ENCODE results near the gene PRSS53.

PRSS53 gene

DNA sequence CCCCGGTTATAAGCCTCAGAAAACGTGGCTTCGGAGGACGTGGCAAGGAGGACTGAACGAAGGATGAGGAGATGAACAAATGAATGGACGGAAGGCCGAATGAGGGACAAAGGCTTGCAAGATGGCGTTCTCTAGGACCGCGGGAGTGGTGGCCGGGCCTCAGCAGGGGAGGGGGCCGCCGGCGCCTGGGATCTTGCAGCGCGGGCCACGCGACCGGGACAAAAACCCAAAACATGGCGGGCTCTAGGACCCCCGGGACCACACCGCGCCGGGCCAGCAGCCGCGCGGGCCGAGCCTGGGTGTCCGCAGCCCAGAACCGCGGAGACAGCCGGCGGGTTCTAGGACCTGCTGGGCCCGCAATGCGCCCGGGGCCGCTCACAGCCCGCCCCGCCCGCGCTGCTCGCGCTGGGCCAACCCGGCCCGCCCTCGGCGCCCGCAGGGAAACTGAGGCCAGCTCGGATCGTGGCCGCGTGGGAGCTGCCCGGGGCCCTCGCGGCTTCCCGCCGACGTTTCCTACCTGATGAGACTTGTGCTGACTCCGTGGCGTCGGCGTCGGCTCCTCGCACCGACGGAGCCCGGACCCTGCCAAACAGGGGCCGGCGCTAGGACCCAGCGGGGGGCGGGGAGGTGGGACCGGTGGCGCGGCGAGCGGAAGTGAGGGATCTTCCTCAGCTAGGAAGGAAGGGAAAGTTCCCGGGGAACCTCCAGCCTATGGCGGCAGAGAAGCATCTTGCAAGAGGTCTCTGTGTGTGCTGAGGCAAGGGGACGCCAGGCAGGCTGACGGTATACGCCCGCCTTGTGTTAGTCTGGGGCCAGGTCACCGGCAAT lies 15.4 kb downstream of the PRSS53 start:
- Histone ChIP-seq H3K27ac (ENCODE audit: insufficient read depth in 1 of 2, low read depth in 1 of 2, low read length in 2 of 2, poor library complexity in 1 of 2, severe bottlenecking in 2 of 2) (peak overlapping the region; percentile 97 to 99), H3K4me3 (ENCODE audit: control insufficient read depth in 1 of 7, extremely low read depth in 1 of 7, insufficient read depth in 4 of 7, low read depth in 2 of 7, low read length in 6 of 7) (peak overlapping the region; percentile 93 to 100 (median 97)), H3K9me3 (ENCODE audit: control extremely low read depth in 1 of 5, control insufficient read depth in 4 of 5, insufficient read depth in 2 of 5, low read depth in 1 of 5, low read length in 4 of 5) (no peaks in the 10 kb centered on the region), H3K27me3 (replicated peaks in 2 of 5; ENCODE audit: control insufficient read depth in 4 of 5, insufficient read depth in 5 of 5, low read length in 4 of 5) (no peaks in the 10 kb centered on the region), H3K36me3 (ENCODE audit: control insufficient read depth in 4 of 4, insufficient read depth in 4 of 4, low read length in 3 of 4) (peaks cover 0 to 25% (median 18%) of the 10 kb centered on the region in 4 experiments), H3K4me1 (ENCODE audit: control extremely low read depth in 1 of 4, control insufficient read depth in 4 of 4, insufficient read depth in 4 of 4, low read length in 3 of 4) (peaks cover 12 to 27% (median 24%) of the 10 kb centered on the region in 4 experiments)
- CTCF ChIA-PET: interaction anchor here (0.6 to 1.2 kb wide), 13 partner anchors 8 to 153 kb away, joined by 3 to 12 read pairs (median 3); partner anchors contain the start of genes STX4 and VKORC1
- POLR2A ChIA-PET: interaction anchor here (0.5 to 2.3 kb wide), 11 partner anchors 9 to 695 kb away, joined by 3 to 12 read pairs (median 4); partner anchors contain the start of genes FUS, KAT8 and STX4
- under 1% methylated on average over 75 of the region's 83 CpGs for WGBS (ENCODE audit: insufficient coverage)
- peak; percentile 85 to 94 (median 90) for DNase-seq

DNA sequence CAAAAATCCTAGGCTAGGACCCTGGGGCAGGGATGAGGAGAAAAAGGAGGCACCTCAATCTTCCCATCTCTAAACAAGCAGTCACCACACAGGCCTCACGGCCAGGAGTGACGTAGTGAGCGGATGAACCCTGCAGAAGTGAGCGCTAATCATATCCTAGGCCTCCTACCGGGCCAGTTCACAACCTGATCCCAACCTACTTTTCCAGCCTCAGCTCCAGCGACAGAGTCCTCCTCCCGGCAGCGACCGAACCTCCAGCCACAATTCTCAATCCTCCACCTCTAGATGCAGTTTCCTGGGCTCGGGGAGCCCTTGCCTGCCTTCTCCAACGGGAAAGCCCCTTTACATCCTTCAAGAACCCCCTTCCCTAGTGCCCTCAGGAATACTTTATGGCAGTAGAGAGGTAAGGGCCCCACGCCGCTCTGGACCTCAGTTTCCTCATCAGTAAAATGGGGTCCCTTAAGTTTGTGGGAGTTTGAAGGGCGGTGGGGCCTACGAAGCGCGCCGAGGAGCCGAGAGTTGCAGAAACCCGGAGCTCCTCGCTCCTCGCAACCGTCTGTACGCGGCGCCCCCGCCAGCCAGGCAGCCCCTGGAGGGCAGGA lies 16.1 kb downstream of the PRSS53 start:
- H3K4me3 ChIP-seq (ENCODE audit: control insufficient read depth in 1 of 7, extremely low read depth in 1 of 7, insufficient read depth in 4 of 7, low read depth in 2 of 7, low read length in 6 of 7): peak overlapping the region; percentile 93 to 100 (median 97)
- CTCF ChIA-PET: interaction anchor here (1.0 kb wide), 1 partner anchor 12 kb away, joined by 3 read pairs; no protein-coding TSS in a partner anchor
- H3K4me1 ChIP-seq (ENCODE audit: control extremely low read depth in 1 of 4, control insufficient read depth in 4 of 4, insufficient read depth in 4 of 4, low read length in 3 of 4): peaks cover 12 to 27% (median 24%) of the 10 kb centered on the region in 4 experiments
- H3K27me3 ChIP-seq (replicated peaks in 2 of 5; ENCODE audit: control insufficient read depth in 4 of 5, insufficient read depth in 5 of 5, low read length in 4 of 5): no peaks in the 10 kb centered on the region
- H3K27ac ChIP-seq (ENCODE audit: insufficient read depth in 1 of 2, low read depth in 1 of 2, low read length in 2 of 2, poor library complexity in 1 of 2, severe bottlenecking in 2 of 2): peak overlapping the region; percentile 97 to 99
- H3K36me3 ChIP-seq (ENCODE audit: control insufficient read depth in 4 of 4, insufficient read depth in 4 of 4, low read length in 3 of 4): peaks cover 0 to 18% (median 13%) of the 10 kb centered on the region in 4 experiments
- H3K9me3 ChIP-seq (ENCODE audit: control extremely low read depth in 1 of 5, control insufficient read depth in 4 of 5, insufficient read depth in 2 of 5, low read depth in 1 of 5, low read length in 4 of 5): no peaks in the 10 kb centered on the region
- 5% methylated on average over 24 of the region's 27 CpGs for WGBS (ENCODE audit: insufficient coverage)
- POLR2A ChIA-PET: interaction anchor here (2.3 kb wide), 1 partner anchor 40 kb away, joined by 12 read pairs; the partner anchor contains the start of gene STX4
- DNase-seq: peak in 2 of 3 donors; percentile 35 to 43

DNA sequence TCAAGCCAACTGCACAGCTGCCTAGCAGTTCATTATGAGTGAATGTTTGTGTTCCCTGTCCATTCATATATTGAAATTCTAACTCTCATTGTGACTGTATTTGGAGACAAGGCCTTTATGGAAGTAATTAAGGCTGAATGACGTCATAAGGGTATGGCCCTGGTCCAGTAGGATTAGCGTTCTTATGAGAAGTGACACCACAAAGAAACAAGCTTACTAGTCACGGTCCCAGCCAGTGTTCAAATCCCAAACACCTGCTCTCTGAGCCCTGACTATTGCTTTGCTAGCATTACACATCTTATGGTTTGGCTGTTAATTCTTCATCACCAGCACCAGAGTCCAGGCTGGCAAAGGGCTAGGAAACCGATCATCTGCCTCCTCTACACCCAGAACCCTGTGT lies 16.9 kb downstream of the PRSS53 start:
- no peak for DNase-seq
- CTCF ChIA-PET: interaction anchor here (0.7 to 1.2 kb wide), 3 partner anchors 21 to 113 kb away, joined by 3 read pairs; no protein-coding TSS in a partner anchor
- Histone ChIP-seq H3K27me3 (replicated peaks in 2 of 5; ENCODE audit: control insufficient read depth in 4 of 5, insufficient read depth in 5 of 5, low read length in 4 of 5) (no peaks in the 10 kb centered on the region), H3K9me3 (ENCODE audit: control extremely low read depth in 1 of 5, control insufficient read depth in 4 of 5, insufficient read depth in 2 of 5, low read depth in 1 of 5, low read length in 4 of 5) (no peaks in the 10 kb centered on the region), H3K27ac (ENCODE audit: insufficient read depth in 1 of 2, low read depth in 1 of 2, low read length in 2 of 2, poor library complexity in 1 of 2, severe bottlenecking in 2 of 2) (peak overlapping the region in 1 of 2 experiments; percentile 99), H3K4me1 (ENCODE audit: control extremely low read depth in 1 of 4, control insufficient read depth in 4 of 4, insufficient read depth in 4 of 4, low read length in 3 of 4) (peaks cover 12 to 27% (median 24%) of the 10 kb centered on the region in 4 experiments), H3K4me3 (ENCODE audit: control insufficient read depth in 1 of 7, extremely low read depth in 1 of 7, insufficient read depth in 4 of 7, low read depth in 2 of 7, low read length in 6 of 7) (peak overlapping the region in 5 of 7 experiments; percentile 93 to 100 (median 97)), H3K36me3 (ENCODE audit: control insufficient read depth in 4 of 4, insufficient read depth in 4 of 4, low read length in 3 of 4) (peaks cover 0 to 10% (median 9%) of the 10 kb centered on the region in 4 experiments)
- 85% methylated on average over 4 of the region's 4 CpGs for WGBS (ENCODE audit: insufficient coverage)
- POLR2A ChIA-PET: no interaction called here

DNA sequence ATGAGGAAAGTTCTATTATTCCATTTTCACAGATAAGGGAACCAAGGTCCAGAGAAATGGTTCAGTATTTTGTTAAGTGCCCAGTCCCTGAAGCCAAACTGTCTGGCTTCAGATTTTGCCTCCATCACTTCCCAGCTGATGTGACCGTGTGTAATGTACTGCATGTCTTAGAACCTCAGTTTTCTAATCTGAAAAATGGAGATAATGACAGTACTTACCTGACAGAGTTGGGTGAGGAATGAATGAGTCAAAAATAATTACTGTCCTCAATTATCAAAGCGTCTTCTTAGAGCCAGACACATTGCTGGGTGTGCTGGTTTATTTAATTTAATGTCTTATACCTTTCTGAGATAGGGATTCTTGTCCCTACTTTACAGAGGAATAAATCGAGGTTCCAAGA lies 21.4 kb downstream of the PRSS53 start:
- CTCF ChIA-PET: interaction anchor here (0.7 kb wide), 1 partner anchor 96 kb away, joined by 3 read pairs; no protein-coding TSS in a partner anchor

DNA sequence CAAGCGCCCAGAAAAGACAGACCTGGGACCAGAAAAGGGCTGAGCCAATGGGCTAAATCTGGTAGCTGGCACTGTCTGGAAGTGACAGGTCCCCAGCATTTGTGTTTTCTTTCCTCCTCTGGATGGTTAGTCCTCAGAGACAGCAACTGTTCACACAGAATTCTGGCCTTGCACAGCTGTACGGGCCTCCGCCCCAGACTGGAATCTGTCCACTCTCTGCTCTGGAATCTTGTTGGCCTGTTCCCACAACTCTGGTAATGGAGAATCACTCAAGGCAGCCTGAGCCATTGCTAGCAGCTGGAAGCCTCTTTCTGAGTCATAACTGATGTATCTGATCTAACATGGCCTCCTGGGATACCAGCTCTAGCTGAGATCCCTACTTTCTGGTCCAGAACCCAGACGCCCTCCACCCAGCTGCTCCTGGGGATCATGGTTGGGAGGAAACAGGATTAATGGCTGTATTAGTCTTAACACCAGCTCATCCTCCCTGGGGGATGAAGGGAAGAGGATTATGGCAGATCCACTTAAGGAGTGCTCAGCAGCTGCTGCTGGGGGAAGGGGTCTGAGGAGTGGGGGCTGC lies 23.8 kb downstream of the PRSS53 start:
- POLR2A ChIA-PET: interaction anchor here (0.6 to 0.9 kb wide), 4 partner anchors 9 to 196 kb away, joined by 3 to 7 read pairs (median 4); partner anchors contain the start of genes STX4, ZNF646 and ZNF668
- Histone ChIP-seq H3K27me3 (replicated peaks in 2 of 5; ENCODE audit: control insufficient read depth in 4 of 5, insufficient read depth in 5 of 5, low read length in 4 of 5) (no peaks in the 10 kb centered on the region), H3K4me3 (ENCODE audit: control insufficient read depth in 1 of 7, extremely low read depth in 1 of 7, insufficient read depth in 4 of 7, low read depth in 2 of 7, low read length in 6 of 7) (peak overlapping the region in 3 of 7 experiments; percentile 9 to 51 (median 21)), H3K4me1 (ENCODE audit: control extremely low read depth in 1 of 4, control insufficient read depth in 4 of 4, insufficient read depth in 4 of 4, low read length in 3 of 4) (peaks cover 0 to 30% (median 28%) of the 10 kb centered on the region in 4 experiments), H3K36me3 (ENCODE audit: control insufficient read depth in 4 of 4, insufficient read depth in 4 of 4, low read length in 3 of 4) (peaks cover 0 to 31% (median 11%) of the 10 kb centered on the region in 4 experiments), H3K9me3 (ENCODE audit: control extremely low read depth in 1 of 5, control insufficient read depth in 4 of 5, insufficient read depth in 2 of 5, low read depth in 1 of 5, low read length in 4 of 5) (no peaks in the 10 kb centered on the region), H3K27ac (ENCODE audit: insufficient read depth in 1 of 2, low read depth in 1 of 2, low read length in 2 of 2, poor library complexity in 1 of 2, severe bottlenecking in 2 of 2) (peak overlapping the region in 1 of 2 experiments; percentile 3)
- DNase-seq: no peak
- WGBS (ENCODE audit: insufficient coverage): 87% methylated on average over 3 of the region's 4 CpGs
- CTCF ChIA-PET: interaction anchor here (0.6 to 1.7 kb wide), 4 partner anchors 9 to 48 kb away, joined by 3 to 5 read pairs (median 3); partner anchors contain the start of genes ZNF646 and ZNF668

More for the DNA sequence above, 21.4 kb downstream of the PRSS53 start:
- Histone ChIP-seq H3K4me3 (ENCODE audit: control insufficient read depth in 1 of 7, extremely low read depth in 1 of 7, insufficient read depth in 4 of 7, low read depth in 2 of 7, low read length in 6 of 7) (no peak overlapping the region), H3K36me3 (ENCODE audit: control insufficient read depth in 4 of 4, insufficient read depth in 4 of 4, low read length in 3 of 4) (peaks cover 0 to 10% (median 4%) of the 10 kb centered on the region in 4 experiments), H3K27ac (ENCODE audit: insufficient read depth in 1 of 2, low read depth in 1 of 2, low read length in 2 of 2, poor library complexity in 1 of 2, severe bottlenecking in 2 of 2) (no peak overlapping the region), H3K27me3 (replicated peaks in 2 of 5; ENCODE audit: control insufficient read depth in 4 of 5, insufficient read depth in 5 of 5, low read length in 4 of 5) (no peaks in the 10 kb centered on the region), H3K4me1 (ENCODE audit: control extremely low read depth in 1 of 4, control insufficient read depth in 4 of 4, insufficient read depth in 4 of 4, low read length in 3 of 4) (peaks cover 3 to 41% (median 35%) of the 10 kb centered on the region in 4 experiments), H3K9me3 (ENCODE audit: control extremely low read depth in 1 of 5, control insufficient read depth in 4 of 5, insufficient read depth in 2 of 5, low read depth in 1 of 5, low read length in 4 of 5) (no peaks in the 10 kb centered on the region)
- no peak for DNase-seq
- POLR2A ChIA-PET: interaction anchor here (1.0 kb wide), 1 partner anchor 21 kb away, joined by 3 read pairs; no protein-coding TSS in a partner anchor
- WGBS (ENCODE audit: insufficient coverage): 93% methylated on average over 2 of the region's 3 CpGs

DNA sequence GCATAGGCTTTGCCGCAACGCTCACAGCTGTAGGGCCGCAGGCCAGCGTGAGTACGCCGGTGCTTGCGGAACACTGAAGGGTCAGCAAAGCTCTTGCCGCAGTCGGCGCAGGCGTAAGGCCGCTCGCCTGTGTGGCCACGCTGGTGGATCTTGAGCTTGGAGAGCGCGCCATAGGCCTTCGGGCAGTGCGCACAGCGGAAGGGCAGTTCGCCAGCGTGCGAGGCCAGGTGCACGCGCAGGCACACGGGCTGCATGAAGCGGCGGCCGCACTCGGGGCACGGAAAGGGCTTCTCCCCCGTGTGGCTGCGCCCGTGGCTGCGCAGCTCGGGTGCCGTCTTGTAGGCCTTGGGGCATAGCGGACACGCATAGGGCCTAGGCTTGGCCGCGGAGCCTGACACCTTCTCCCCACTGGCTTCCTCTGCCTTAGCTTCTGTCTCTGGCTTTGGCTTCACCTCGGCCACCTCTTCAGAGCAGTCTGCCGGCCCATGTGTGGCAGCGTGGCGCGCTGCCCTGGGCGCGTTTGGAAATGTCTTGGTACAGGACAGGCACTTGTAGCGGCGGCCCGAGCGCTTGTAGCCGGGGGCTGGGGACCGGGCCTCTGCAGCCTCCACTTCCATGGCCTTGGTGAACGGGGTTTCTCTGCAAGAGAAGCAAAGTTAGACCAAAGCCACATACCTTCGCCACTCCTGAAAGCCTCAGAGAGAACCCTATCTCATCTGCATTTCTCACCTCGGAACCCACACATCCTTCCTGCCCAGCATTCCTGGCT lies 24.7 kb downstream of the PRSS53 start:
- Histone ChIP-seq H3K4me3 (ENCODE audit: control insufficient read depth in 1 of 7, extremely low read depth in 1 of 7, insufficient read depth in 4 of 7, low read depth in 2 of 7, low read length in 6 of 7) (peak overlapping the region in 4 of 7 experiments; percentile 7 to 51 (median 15)), H3K9me3 (ENCODE audit: control extremely low read depth in 1 of 5, control insufficient read depth in 4 of 5, insufficient read depth in 2 of 5, low read depth in 1 of 5, low read length in 4 of 5) (no peaks in the 10 kb centered on the region), H3K36me3 (ENCODE audit: control insufficient read depth in 4 of 4, insufficient read depth in 4 of 4, low read length in 3 of 4) (peaks cover 0 to 34% (median 13%) of the 10 kb centered on the region in 4 experiments), H3K27ac (ENCODE audit: insufficient read depth in 1 of 2, low read depth in 1 of 2, low read length in 2 of 2, poor library complexity in 1 of 2, severe bottlenecking in 2 of 2) (peak overlapping the region in 1 of 2 experiments; percentile 3), H3K27me3 (replicated peaks in 2 of 5; ENCODE audit: control insufficient read depth in 4 of 5, insufficient read depth in 5 of 5, low read length in 4 of 5) (no peaks in the 10 kb centered on the region), H3K4me1 (ENCODE audit: control extremely low read depth in 1 of 4, control insufficient read depth in 4 of 4, insufficient read depth in 4 of 4, low read length in 3 of 4) (peaks cover 0 to 30% (median 28%) of the 10 kb centered on the region in 4 experiments)
- DNase-seq: peak; percentile 22 to 28 (median 25)
- WGBS (ENCODE audit: insufficient coverage): 82% methylated on average over 47 of the region's 56 CpGs
- ChIA-PET POLR2A (interaction anchor here (0.6 to 0.9 kb wide), 2 partner anchors 10 to 13 kb away, joined by 3 to 4 read pairs; partner anchors contain the start of genes ZNF646 and ZNF668), CTCF (interaction anchor here (0.9 to 1.7 kb wide), 2 partner anchors 36 to 80 kb away, joined by 3 to 5 read pairs; no protein-coding TSS in a partner anchor)

Measured in common myeloid progenitor, CD34-positive (primary cell).